HFFc6 (cell line): ENCODE data around the gene MAFG. TPM values are rescaled to one million over a fixed set of nuclear protein-coding genes. Genes with fewer than 3 reads are reported as not detected.

Experiments
- DNase-seq: peaks from one replicate; pipeline ENCODE4 v3.0.0-alpha.2; 2018
- H3K27ac Mint-ChIP-seq: 2 replicates; pipeline ENCODE4 v1.8.0; 2020; ENCODE audit warnings: mild to moderate bottlenecking, mixed read lengths
- H3K27me3 Mint-ChIP-seq: 2 replicates; pipeline ENCODE4 v1.8.0; 2021; ENCODE audit warnings: mild to moderate bottlenecking, moderate library complexity, mixed read lengths; ENCODE audit not compliant: insufficient read depth
- H3K36me3 Mint-ChIP-seq: 2 replicates; pipeline ENCODE4 v1.8.0; 2021; ENCODE audit warnings: low read depth, mixed read lengths
- H3K4me1 Mint-ChIP-seq: 2 replicates; pipeline ENCODE4 v1.8.0; 2020; ENCODE audit warnings: low read depth, mixed read lengths
- H3K4me3 Mint-ChIP-seq: 2 replicates; pipeline ENCODE4 v1.8.0; 2020; ENCODE audit warnings: mild to moderate bottlenecking, moderate library complexity, mixed read lengths
- H3K9me3 Mint-ChIP-seq: 2 replicates; pipeline ENCODE4 v1.8.0; 2020; ENCODE audit warnings: mild to moderate bottlenecking, mixed read lengths
- CTCF ChIP-seq: fragments of 200-600 bp; sonication (generic); IDR thresholded peaks from 2 replicates; pipeline ENCODE4 v1.5.0; 2021; ENCODE audit warnings: antibody characterized with exemption, mild to moderate bottlenecking
- total RNA-seq, 6 experiments: library from RNA; stranded (reverse); fragmentation: NEBNext Ultra II Directional; extraction: Animal tissue kit (Norgen Biotek cat#: 25700); gene quantifications; 2 replicates in 1 of 6; 3 replicates in 5 of 6; pipeline ENCODE4 v1.2.3, GENCODE V29; 2021

The MAFG gene
- total RNA-seq, 6 experiments from 2014 or later = 17.7 to 22.4 (median 18.2) TPM

DNA sequence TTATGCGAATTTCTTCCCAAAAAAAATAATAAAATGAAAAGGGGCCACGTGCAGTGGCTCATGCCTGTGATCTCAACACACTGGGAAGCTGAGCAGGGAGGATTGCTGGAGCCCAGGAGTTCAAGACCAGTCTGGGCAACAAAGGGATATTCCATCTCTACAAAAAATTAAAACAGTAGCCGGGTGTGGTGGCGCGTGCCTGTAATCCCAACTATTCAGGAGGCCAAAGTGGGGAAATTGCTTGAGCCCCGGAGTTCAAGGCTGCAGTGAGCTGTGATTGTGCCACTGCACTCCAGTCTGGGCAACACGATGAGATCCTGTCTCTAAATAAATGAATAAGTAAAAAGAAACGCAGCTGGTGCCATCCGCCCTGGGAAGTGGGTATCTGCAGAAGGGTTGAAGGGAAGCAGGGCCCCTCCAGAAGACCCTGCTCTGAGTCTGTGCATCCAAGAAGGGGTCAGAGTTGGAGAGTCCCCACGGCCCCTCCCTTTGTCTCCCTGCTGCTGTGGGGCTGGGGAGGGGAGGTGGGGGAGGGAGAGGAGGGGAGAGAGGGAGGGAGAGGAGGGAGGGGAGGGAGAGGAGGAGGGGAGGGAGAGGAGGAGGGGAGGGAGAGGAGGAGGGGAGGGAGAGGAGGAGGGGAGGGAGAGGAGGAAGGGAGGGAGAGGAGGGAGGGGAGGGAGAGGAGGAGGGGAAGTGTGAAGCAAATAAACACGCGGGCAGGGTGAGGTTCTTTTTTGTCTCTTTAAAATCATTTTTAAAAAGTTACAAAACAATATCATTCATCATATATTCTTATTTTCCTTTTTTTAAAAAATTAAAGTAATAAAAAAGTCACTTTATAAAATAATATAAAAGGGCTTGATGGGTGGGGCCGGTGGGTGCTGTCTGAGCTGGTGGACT is 24.5 kb upstream of the MAFG start:
- no peak for TF ChIP-seq CTCF
- Mint-ChIP-seq H3K27me3 (peaks cover 5% of the 10 kb centered on the region), H3K4me1 (no peaks in the 10 kb centered on the region), H3K27ac (no peak overlapping the region), H3K36me3 (no peaks in the 10 kb centered on the region), H3K9me3 (no peaks in the 10 kb centered on the region), H3K4me3 (no peak overlapping the region)
- no peak for DNase-seq

DNA sequence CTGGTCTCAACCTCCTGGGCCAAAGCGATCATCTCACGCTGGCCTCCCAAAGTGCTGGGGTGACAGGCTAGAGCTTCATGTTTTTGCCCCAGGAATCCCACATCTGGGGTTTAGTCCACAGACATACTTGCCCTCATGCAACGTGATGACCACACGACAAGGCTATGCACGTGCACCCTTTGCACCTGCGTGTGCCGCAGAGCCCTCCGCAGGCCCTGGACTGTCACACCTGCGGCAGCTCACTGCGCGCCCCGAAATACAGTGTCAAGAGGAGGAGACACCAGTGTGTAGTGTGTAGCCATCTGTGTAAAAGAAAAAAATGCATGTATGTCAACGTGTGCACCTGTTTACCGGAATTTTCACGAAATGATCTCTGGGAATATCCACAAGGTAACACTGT is 23.0 kb upstream of the MAFG start:
- H3K9me3 Mint-ChIP-seq = no peaks in the 10 kb centered on the region
- no peaks in the 10 kb centered on the region for H3K4me1 Mint-ChIP-seq
- DNase-seq = no peak
- peaks cover 11% of the 10 kb centered on the region for H3K27me3 Mint-ChIP-seq
- H3K36me3 Mint-ChIP-seq = no peaks in the 10 kb centered on the region
- no peak overlapping the region for H3K27ac Mint-ChIP-seq
- no peak for TF ChIP-seq CTCF
- H3K4me3 Mint-ChIP-seq = no peak overlapping the region

- Mint-ChIP-seq H3K36me3 (no peaks in the 10 kb centered on the region), H3K27me3 (peaks cover 15% of the 10 kb centered on the region), H3K4me3 (no peak overlapping the region), H3K4me1 (no peaks in the 10 kb centered on the region), H3K9me3 (no peaks in the 10 kb centered on the region), H3K27ac (no peak overlapping the region)
- no peak for TF ChIP-seq CTCF
- no peak for DNase-seq
Measured at GRCh38 chr17:81948635-81949378, 21.3 kb upstream of the MAFG start.

DNA sequence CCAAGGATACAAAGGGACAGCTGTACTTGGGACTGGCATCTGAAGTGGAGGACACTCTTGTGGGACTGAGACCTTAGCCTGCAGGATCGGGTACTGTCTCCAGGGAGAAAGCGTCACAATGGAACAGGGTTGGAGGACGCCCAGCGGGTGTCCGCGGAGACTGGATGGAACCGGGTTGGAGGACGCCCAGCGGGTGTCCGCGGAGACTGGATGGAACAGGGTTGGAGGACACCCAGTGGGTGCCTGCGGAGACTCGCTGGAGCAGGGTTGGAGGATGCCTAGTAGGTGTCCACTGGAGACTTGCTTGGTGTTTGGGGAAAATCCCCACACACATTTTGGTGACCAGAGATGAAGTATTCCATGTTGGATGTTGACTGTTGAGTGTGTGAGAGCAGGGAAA is 19.7 kb upstream of the MAFG start, which contains the start of gene MYADML2:
TSS of gene MYADML2 (minus strand) at position 45 of the 400 bp plus-strand sequence. CDS start 5,492 bp downstream, outside the sequence.
- Mint-ChIP-seq H3K27me3 (peaks cover 21% of the 10 kb centered on the region), H3K27ac (no peak within 1 kb of the TSS), H3K4me3 (no peak within 1 kb of the TSS), H3K9me3 (no peaks in the 10 kb centered on the region), H3K4me1 (no peaks in the 10 kb centered on the region), H3K36me3 (no peaks in the 10 kb centered on the region)
- no peak for DNase-seq
- no peak for TF ChIP-seq CTCF

GRCh38 chr17:81944858-81945257 is 17.3 kb upstream of the MAFG start:
- Mint-ChIP-seq H3K27me3 (peaks cover 18% of the 10 kb centered on the region), H3K27ac (no peak overlapping the region), H3K4me1 (no peaks in the 10 kb centered on the region), H3K4me3 (no peak overlapping the region), H3K36me3 (no peaks in the 10 kb centered on the region), H3K9me3 (no peaks in the 10 kb centered on the region)
- no peak for DNase-seq
- TF ChIP-seq CTCF = no peak
